Body of pancreas (tissue), 4 donors: ENCODE results near the gene RELCH.

Experiments used
- POLR2A ChIP-seq, 3 donors: fragments of 450-650 bp; IDR thresholded peaks; one replicate each; pipeline ENCODE4 v1.6.1; 2016; ENCODE audit warnings: antibody characterized with exemption in 3 of 3, mild to moderate bottlenecking in 2 of 3
- TF ChIP-seq, protein P1 (sequence below), 7 experiments: fragments of 450-650 bp in 4 of 7; fragments of 200-600 bp in 3 of 7; sonication (generic) in 3 of 7; IDR thresholded peaks; one replicate each; pipeline ENCODE4 v1.5.1; 2016 to 2019; ENCODE audit warnings: antibody characterized with exemption in 7 of 7

- TF ChIP-seq, protein P1, sequence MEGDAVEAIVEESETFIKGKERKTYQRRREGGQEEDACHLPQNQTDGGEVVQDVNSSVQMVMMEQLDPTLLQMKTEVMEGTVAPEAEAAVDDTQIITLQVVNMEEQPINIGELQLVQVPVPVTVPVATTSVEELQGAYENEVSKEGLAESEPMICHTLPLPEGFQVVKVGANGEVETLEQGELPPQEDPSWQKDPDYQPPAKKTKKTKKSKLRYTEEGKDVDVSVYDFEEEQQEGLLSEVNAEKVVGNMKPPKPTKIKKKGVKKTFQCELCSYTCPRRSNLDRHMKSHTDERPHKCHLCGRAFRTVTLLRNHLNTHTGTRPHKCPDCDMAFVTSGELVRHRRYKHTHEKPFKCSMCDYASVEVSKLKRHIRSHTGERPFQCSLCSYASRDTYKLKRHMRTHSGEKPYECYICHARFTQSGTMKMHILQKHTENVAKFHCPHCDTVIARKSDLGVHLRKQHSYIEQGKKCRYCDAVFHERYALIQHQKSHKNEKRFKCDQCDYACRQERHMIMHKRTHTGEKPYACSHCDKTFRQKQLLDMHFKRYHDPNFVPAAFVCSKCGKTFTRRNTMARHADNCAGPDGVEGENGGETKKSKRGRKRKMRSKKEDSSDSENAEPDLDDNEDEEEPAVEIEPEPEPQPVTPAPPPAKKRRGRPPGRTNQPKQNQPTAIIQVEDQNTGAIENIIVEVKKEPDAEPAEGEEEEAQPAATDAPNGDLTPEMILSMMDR (IDR thresholded peaks at IDR 0.05): no peak
- TF ChIP-seq POLR2A (IDR thresholded peaks at IDR 0.05): no peak
Measured at GRCh38 chr18:62357079-62357719, 170.1 kb downstream of the RELCH start.
